ENCODE results near the gene GAS6.

The GAS6 gene

DNA sequence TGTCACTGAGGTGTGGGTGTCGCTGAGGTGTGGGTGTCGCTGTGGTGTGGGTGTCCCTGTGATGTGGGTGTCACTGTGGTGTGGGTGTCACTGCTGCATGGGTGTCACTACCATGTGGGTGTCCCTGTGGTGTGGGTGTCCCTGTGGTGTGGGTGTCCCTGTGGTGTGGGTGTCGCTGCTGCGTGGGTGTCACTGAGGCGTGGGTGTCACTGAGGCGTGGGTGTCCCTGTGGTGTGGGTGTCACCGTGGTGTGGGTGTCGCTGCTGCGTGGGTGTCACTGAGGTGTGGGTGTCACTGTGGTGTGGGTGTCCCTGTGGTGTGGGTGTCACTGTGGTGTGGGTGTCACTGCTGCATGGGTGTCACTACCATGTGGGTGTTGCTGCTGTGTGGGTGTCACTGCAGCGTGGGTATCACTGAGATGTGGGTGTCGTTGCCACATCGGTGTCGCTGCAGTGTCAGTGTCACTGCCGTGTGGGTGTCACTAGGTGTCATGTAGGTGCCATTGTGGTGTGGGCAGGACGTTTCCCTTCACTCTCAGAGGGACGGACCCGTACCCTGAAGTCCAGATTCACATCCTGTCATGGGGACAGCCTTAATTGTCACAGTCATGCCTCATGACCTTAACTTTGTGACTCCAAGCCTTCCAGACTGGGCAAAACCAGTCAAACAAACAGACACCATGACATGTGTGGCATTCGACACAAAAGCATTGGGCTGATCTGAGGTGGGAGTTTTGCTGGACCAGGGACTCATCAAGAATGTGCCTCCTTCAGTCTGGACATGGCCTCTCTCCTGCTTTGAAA, 12.7 kb upstream of the GAS6 start:
- H3K9me3 Mint-ChIP-seq = no peaks in the 10 kb centered on the region
- peaks cover 35% of the 10 kb centered on the region for H3K4me1 Mint-ChIP-seq
- TF ChIP-seq, protein P1, sequence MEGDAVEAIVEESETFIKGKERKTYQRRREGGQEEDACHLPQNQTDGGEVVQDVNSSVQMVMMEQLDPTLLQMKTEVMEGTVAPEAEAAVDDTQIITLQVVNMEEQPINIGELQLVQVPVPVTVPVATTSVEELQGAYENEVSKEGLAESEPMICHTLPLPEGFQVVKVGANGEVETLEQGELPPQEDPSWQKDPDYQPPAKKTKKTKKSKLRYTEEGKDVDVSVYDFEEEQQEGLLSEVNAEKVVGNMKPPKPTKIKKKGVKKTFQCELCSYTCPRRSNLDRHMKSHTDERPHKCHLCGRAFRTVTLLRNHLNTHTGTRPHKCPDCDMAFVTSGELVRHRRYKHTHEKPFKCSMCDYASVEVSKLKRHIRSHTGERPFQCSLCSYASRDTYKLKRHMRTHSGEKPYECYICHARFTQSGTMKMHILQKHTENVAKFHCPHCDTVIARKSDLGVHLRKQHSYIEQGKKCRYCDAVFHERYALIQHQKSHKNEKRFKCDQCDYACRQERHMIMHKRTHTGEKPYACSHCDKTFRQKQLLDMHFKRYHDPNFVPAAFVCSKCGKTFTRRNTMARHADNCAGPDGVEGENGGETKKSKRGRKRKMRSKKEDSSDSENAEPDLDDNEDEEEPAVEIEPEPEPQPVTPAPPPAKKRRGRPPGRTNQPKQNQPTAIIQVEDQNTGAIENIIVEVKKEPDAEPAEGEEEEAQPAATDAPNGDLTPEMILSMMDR (IDR thresholded peaks at IDR 0.05) = no peak
- H3K27me3 Mint-ChIP-seq (ENCODE audit: low read depth, poor library complexity) = peaks cover 30% of the 10 kb centered on the region
- H3K4me3 Mint-ChIP-seq = no peak overlapping the region
- no peak for DNase-seq
- no peak overlapping the region for H3K27ac Mint-ChIP-seq
- H3K36me3 Mint-ChIP-seq (ENCODE audit: low read depth) = no peaks in the 10 kb centered on the region

DNA sequence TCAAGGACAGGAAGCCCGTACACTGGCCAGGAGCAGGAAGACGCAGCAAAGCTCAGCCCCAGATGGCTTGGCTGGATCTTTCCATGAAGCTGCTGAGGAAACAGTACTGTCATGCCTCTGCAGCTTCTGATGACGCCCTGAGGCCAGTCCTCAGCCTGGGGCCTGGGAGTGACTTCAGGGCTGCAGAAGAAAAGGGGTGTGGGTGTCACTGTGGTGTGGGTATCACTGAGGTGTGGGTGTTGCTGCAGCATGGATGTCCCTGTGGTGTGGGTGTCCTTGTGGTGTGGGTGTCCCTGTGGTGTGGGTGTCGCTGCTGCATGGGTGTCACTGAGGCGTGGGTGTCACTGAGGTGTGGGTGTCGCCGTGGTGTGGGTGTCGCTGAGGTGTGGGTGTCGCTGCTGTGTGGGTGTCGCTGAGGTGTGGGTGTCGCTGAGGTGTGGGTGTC, 12.0 kb upstream of the GAS6 start:
- H3K9me3 Mint-ChIP-seq = no peaks in the 10 kb centered on the region

DNA sequence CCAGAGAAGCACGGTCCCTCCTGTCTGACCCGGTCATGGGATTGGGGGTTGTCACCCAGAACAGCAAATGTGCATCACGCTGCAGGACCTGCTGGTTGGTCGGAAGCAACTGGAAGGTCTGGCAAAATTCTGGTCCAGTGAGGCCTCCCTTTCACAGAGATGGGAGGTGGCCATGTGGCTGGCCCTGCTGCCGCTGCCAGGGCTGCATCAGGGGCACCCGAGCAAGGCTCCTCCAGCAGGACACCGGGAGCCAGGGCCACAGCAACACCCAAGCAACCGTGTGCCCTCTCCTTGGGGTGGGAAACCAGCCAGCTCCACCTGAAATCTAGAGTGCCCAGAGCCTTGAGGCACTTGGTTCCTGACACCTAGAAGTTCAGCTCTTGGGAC, 11.5 kb upstream of the GAS6 start:
- Mint-ChIP-seq H3K4me1 (peaks cover 26% of the 10 kb centered on the region), H3K27ac (no peak overlapping the region), H3K9me3 (no peaks in the 10 kb centered on the region), H3K36me3 (ENCODE audit: low read depth) (no peaks in the 10 kb centered on the region), H3K27me3 (ENCODE audit: low read depth, poor library complexity) (peaks cover 33% of the 10 kb centered on the region), H3K4me3 (no peak overlapping the region)
- TF ChIP-seq, protein P1 (IDR thresholded peaks at IDR 0.05) = no peak
- no peak for DNase-seq

More for the DNA sequence above, 12.0 kb upstream of the GAS6 start:
- Mint-ChIP-seq H3K27me3 (ENCODE audit: low read depth, poor library complexity) (peaks cover 33% of the 10 kb centered on the region), H3K36me3 (ENCODE audit: low read depth) (no peaks in the 10 kb centered on the region), H3K27ac (no peak overlapping the region), H3K4me3 (no peak overlapping the region), H3K4me1 (peaks cover 30% of the 10 kb centered on the region)
- DNase-seq = no peak
- TF ChIP-seq, protein P1 (IDR thresholded peaks at IDR 0.05) = no peak

DNA sequence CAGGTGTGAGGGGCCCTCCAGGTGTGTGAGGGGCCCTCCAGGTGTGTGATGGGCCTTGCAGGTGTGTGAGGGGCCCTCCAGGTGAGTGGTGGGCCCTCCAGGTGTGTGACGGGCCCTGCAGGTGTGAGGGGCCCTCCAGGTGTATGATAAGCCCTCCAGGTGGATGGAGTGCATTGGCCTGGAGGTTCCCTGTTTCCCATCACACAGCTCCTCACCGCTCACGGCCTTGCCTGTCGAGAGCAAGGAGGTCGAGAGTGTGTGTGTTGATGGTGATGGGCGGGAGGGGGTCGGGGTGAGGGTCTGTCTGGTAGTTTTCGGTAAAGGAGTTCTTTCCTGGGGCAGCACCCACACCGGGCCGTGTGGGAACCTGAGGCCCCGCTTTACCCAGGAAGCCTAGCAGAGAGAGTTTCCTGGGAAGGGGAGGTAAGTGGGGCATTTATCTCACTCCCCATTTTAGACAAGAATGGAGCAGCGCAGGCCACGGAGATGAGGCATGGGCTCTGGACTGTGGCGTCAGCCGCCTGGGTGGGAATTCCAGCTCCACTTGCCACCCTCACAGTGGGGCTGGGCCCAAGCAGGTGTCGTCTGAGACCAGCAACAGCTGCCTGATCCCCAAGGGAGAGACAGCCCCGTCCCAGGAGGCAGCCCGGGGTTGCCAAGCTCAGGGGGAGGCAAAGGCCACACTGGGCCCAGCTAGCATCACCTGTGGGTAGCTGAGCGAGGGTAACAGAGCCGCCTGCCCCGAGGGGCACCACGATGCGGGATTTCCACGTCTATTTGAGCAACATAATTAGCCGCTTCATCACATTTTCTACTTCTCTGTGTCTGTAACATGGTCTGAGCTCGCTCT, 10.9 kb upstream of the GAS6 start:
- H3K27me3 Mint-ChIP-seq (ENCODE audit: low read depth, poor library complexity) = peaks cover 33% of the 10 kb centered on the region
- no peak for DNase-seq
- H3K9me3 Mint-ChIP-seq = no peaks in the 10 kb centered on the region
- TF ChIP-seq, protein P1 (IDR thresholded peaks at IDR 0.05) = no peak
- no peak overlapping the region for H3K4me3 Mint-ChIP-seq
- H3K36me3 Mint-ChIP-seq (ENCODE audit: low read depth) = no peaks in the 10 kb centered on the region
- peaks cover 23% of the 10 kb centered on the region for H3K4me1 Mint-ChIP-seq
- no peak overlapping the region for H3K27ac Mint-ChIP-seq

DNA sequence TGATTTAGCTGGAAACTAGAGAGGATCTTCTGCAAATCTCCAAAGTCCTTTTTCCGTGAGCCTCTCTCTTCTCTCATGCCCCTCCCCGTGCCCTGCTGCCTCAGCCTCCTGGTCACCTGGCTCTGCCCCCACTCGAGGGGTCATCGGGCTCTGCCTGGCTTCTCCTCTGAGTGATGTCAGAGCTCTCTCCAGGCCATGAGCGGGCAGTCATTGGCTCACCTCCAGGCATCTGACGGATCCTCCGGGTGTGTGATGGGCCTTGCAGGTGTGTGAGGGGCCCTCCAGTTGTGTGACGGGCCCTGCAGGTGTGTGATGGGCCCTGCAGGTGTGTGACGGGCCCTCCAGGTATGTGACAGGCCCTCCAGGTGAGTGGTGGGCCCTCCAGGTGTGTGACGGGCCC, 10.3 kb upstream of the GAS6 start:
- Mint-ChIP-seq H3K4me1 (peaks cover 18% of the 10 kb centered on the region), H3K9me3 (no peaks in the 10 kb centered on the region), H3K4me3 (no peak overlapping the region), H3K27me3 (ENCODE audit: low read depth, poor library complexity) (peaks cover 31% of the 10 kb centered on the region), H3K36me3 (ENCODE audit: low read depth) (no peaks in the 10 kb centered on the region), H3K27ac (no peak overlapping the region)
- TF ChIP-seq, protein P1 (IDR thresholded peaks at IDR 0.05) = no peak
- DNase-seq = no peak
